ENCODE results near the gene FAM13A.

The FAM13A gene

DNA sequence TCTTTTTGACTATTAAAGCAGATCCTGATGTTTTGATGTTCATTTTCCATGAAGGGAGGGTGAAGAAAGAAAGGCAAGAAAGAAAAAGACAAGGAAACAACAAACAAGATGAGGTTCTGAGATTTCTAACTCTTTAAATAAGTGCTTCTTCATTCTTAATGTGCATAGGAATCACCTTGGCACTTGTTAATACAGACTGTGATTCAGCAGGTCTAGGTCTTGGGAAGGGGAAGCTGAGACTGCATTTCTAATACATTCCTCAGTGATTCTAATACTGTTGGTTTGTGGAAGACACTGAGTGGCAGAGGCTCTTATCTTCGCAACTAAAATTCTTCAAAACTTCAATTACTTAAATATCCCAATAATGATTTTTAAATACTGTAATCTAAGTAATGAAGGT lies 264.2 kb downstream of the FAM13A start:
- CTCF ChIA-PET: interaction anchor here (1.5 kb wide), 1 partner anchor 120 kb away, joined by 5 read pairs; no protein-coding TSS in a partner anchor
- Histone ChIP-seq H3K4me1 (ENCODE audit: control insufficient read depth, insufficient read depth, low read length) (no peaks in the 10 kb centered on the region), H3K9me3 (ENCODE audit: control insufficient read depth, insufficient read depth, low read depth, low read length) (no peaks in the 10 kb centered on the region), H3K4me3 (ENCODE audit: low read depth, low read length) (no peak overlapping the region), H3K27ac (ENCODE audit: extremely low read depth, low read depth, low read length) (no peak overlapping the region), H3K36me3 (ENCODE audit: control insufficient read depth in 2 of 2, insufficient read depth in 1 of 2, low read length in 2 of 2) (peaks cover 0 to 4% of the 10 kb centered on the region in 2 experiments; a peak in 1 of 3 replicates)
- TF ChIP-seq ZNF223 (tag by site-specific recombination; IDR thresholded peaks at IDR 0.05): no peak
- no peak for TF ChIP-seq ZNF266 (tag by site-specific recombination; IDR thresholded peaks at IDR 0.05; ENCODE audit: low read depth)
- TF ChIP-seq ZNF184 (tag by site-specific recombination; IDR thresholded peaks at IDR 0.05): no peak
- TF ChIP-seq, protein P1, sequence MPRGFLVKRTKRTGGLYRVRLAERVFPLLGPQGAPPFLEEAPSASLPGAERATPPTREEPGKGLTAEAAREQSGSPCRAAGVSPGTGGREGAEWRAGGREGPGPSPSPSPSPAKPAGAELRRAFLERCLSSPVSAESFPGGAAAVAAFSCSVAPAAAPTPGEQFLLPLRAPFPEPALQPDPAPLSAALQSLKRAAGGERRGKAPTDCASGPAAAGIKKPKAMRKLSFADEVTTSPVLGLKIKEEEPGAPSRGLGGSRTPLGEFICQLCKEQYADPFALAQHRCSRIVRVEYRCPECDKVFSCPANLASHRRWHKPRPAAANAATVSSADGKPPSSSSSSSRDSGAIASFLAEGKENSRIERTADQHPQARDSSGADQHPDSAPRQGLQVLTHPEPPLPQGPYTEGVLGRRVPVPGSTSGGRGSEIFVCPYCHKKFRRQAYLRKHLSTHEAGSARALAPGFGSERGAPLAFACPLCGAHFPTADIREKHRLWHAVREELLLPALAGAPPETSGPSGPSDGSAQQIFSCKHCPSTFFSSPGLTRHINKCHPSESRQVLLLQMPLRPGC (tag by site-specific recombination; IDR thresholded peaks at IDR 0.05): no peak
- no peak for TF ChIP-seq ZNF549 (tag by site-specific recombination; IDR thresholded peaks at IDR 0.05)
- TF ChIP-seq, protein P2, sequence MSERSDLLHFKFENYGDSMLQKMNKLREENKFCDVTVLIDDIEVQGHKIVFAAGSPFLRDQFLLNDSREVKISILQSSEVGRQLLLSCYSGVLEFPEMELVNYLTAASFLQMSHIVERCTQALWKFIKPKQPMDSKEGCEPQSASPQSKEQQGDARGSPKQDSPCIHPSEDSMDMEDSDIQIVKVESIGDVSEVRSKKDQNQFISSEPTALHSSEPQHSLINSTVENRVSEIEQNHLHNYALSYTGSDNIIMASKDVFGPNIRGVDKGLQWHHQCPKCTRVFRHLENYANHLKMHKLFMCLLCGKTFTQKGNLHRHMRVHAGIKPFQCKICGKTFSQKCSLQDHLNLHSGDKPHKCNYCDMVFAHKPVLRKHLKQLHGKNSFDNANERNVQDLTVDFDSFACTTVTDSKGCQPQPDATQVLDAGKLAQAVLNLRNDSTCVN (tag by site-specific recombination; optimal IDR thresholded peaks at IDR 0.05): no peak
- TF ChIP-seq REPIN1 (tag by site-specific recombination; IDR thresholded peaks at IDR 0.05; ENCODE audit: low read depth): no peak
- POLR2A ChIA-PET: no interaction called here

DNA sequence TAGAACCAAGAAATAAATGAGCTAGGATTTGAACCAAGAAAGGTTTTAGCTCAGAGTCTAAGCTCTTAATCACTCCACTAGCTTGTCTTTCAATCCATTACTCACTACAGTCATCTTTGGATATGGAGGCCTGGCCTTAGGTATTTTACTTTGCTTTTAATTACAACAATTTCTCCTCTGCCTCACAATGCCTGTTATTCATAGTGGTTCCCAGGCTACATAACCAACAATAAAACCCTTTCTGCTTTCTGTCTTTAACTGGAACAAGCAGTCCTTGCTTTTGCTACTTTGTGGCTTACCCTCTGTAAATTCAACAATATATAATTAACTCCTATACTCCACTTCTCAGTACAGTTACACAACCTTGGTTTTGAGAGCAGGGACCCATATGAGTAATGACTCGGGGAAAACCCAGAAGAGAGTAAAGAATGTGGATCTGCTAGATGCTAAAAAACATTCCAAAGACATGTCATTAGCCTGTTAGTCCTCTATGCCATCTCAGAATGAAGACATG lies 264.7 kb downstream of the FAM13A start:
- no peak overlapping the region for H3K4me3 ChIP-seq (ENCODE audit: low read depth, low read length)
- peaks cover 0 to 9% of the 10 kb centered on the region in 2 experiments; a peak in 1 of 3 replicates for H3K36me3 ChIP-seq (ENCODE audit: control insufficient read depth in 2 of 2, insufficient read depth in 1 of 2, low read length in 2 of 2)
- H3K4me1 ChIP-seq (ENCODE audit: control insufficient read depth, insufficient read depth, low read length): no peaks in the 10 kb centered on the region
- no peak overlapping the region for H3K27ac ChIP-seq (ENCODE audit: extremely low read depth, low read depth, low read length)
- H3K9me3 ChIP-seq (ENCODE audit: control insufficient read depth, insufficient read depth, low read depth, low read length): no peaks in the 10 kb centered on the region
- TF ChIP-seq SP7 (tag by site-specific recombination; IDR thresholded peaks at IDR 0.05) (peak; percentile 32), ZNF146 (tag by site-specific recombination; IDR thresholded peaks at IDR 0.05) (no peak), ZNF600 (tag by site-specific recombination; IDR thresholded peaks at IDR 0.05) (no peak), ZNF274 (IDR thresholded peaks at IDR 0.05; ENCODE audit: low read length) (no peak), ZNF274 (tag by site-specific recombination; IDR thresholded peaks at IDR 0.05; ENCODE audit: borderline replicate concordance) (no peak), MZF1 (tag by site-specific recombination; IDR thresholded peaks at IDR 0.05; ENCODE audit: borderline replicate concordance) (no peak)
- POLR2A ChIA-PET: interaction anchor here (0.5 kb wide), 1 partner anchor 164 kb away, joined by 8 read pairs; no protein-coding TSS in a partner anchor
- CTCF ChIA-PET: interaction anchor here (0.6 to 1.5 kb wide), 3 partner anchors 119 to 764 kb away, joined by 3 to 5 read pairs (median 4); no protein-coding TSS in a partner anchor

DNA sequence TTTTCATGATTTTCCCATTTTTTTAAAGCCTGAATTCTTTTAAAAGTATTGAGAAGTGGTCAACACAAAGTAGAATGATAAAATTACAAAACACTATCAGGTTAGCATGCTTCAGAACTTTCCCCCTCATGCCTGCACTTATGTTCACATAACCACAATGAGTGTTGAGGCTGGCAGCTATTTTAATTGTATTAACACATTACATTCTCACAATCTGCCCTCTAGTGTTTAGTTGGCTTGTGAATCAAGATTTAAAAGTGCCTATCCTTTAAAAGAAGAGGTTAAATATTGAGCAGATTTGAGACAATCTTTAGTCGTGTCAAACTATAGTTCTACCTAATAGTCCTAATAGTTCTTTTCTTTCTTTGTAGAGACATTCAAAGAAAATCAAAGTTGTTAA lies 265.7 kb downstream of the FAM13A start:
- no peaks in the 10 kb centered on the region for H3K4me1 ChIP-seq (ENCODE audit: control insufficient read depth, insufficient read depth, low read length)
- POLR2A ChIA-PET: no interaction called here
- CTCF ChIA-PET: interaction anchor here (0.6 to 1.2 kb wide), 3 partner anchors 12 to 434 kb away, joined by 3 to 5 read pairs (median 3); no protein-coding TSS in a partner anchor

More for the DNA sequence above, 265.7 kb downstream of the FAM13A start:
- Histone ChIP-seq H3K4me3 (ENCODE audit: low read depth, low read length) (no peak overlapping the region), H3K27ac (ENCODE audit: extremely low read depth, low read depth, low read length) (no peak overlapping the region), H3K9me3 (ENCODE audit: control insufficient read depth, insufficient read depth, low read depth, low read length) (no peaks in the 10 kb centered on the region), H3K36me3 (ENCODE audit: control insufficient read depth in 2 of 2, insufficient read depth in 1 of 2, low read length in 2 of 2) (peaks cover 0 to 12% of the 10 kb centered on the region in 2 experiments; a peak in 1 of 3 replicates)
- TF ChIP-seq ZXDB (tag by site-specific recombination; IDR thresholded peaks at IDR 0.05) (no peak), WT1 (tag by site-specific recombination; IDR thresholded peaks at IDR 0.05) (no peak), ZNF157 (tag by site-specific recombination; IDR thresholded peaks at IDR 0.05) (no peak), EGR2 (tag by site-specific recombination; IDR thresholded peaks at IDR 0.05; ENCODE audit: low read depth) (no peak), ZNF114 (tag by site-specific recombination; IDR thresholded peaks at IDR 0.05) (no peak), KLF10 (tag by site-specific recombination; IDR thresholded peaks at IDR 0.05) (no peak), ZNF664 (tag by site-specific recombination; IDR thresholded peaks at IDR 0.05) (no peak), ZNF76 (tag by site-specific recombination; IDR thresholded peaks at IDR 0.05; ENCODE audit: borderline replicate concordance, low read depth) (no peak), ZNF621 (tag by site-specific recombination; IDR thresholded peaks at IDR 0.05) (no peak)
- TF ChIP-seq, protein P3, sequence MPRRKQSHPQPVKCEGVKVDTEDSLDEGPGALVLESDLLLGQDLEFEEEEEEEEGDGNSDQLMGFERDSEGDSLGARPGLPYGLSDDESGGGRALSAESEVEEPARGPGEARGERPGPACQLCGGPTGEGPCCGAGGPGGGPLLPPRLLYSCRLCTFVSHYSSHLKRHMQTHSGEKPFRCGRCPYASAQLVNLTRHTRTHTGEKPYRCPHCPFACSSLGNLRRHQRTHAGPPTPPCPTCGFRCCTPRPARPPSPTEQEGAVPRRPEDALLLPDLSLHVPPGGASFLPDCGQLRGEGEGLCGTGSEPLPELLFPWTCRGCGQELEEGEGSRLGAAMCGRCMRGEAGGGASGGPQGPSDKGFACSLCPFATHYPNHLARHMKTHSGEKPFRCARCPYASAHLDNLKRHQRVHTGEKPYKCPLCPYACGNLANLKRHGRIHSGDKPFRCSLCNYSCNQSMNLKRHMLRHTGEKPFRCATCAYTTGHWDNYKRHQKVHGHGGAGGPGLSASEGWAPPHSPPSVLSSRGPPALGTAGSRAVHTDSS (tag by site-specific recombination; IDR thresholded peaks at IDR 0.05): no peak
- TF ChIP-seq, protein P4, sequence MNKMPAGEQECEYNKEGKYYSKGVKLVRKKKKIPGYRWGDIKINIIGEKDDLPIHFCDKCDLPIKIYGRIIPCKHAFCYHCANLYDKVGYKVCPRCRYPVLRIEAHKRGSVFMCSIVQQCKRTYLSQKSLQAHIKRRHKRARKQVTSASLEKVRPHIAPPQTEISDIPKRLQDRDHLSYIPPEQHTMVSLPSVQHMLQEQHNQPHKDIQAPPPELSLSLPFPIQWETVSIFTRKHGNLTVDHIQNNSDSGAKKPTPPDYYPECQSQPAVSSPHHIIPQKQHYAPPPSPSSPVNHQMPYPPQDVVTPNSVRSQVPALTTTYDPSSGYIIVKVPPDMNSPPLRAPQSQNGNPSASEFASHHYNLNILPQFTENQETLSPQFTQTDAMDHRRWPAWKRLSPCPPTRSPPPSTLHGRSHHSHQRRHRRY (tag by site-specific recombination; IDR thresholded peaks at IDR 0.05): no peak
